ENCODE results near the gene XPO5. TPM values are rescaled to one million over a fixed set of nuclear protein-coding genes. Genes with fewer than 3 reads are reported as not detected.
A peak's percentile ranks its signal among the peaks of the same experiment; 100 is the strongest.

The XPO5 gene
- total and polyA plus RNA-seq, 10 donors = 7.1 to 33.1 (median 23.3) TPM

DNA sequence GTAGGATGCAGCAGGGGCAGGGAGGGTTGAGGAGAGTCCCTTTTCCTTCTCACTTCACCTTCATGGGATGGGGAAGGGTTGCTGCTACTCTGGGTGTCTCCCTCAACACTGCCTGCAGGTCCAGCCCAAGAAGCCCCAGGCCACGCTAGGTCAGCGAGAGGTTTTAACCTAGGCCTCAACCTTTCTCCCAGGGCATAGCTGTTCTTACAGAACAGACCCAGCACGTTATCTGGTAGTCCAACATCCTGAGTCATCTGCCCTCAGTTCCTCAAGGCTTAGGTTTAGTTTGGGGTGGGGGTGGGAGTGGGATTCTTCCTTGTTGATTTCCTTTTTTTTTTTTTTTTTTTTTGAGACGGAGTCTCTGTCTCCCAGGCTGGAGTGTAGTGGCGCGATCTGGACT, 81.5 kb downstream of the XPO5 start:
- no peaks in the 10 kb centered on the region for H3K9me3 ChIP-seq
- DNase-seq = no peak
- H3K27ac ChIP-seq = no peak overlapping the region
- no peak overlapping the region for H3K4me3 ChIP-seq
- intact Hi-C loops (cut with DNase I; ENCODE audit: low total_unique reads) = no loop called here
- 87 to 99% (median 92%) methylated on average over 5 to 6 of the region's 6 CpGs for WGBS, 5 donors
- no peak for TF ChIP-seq POLR2A (IDR thresholded peaks at IDR 0.05)
- TF ChIP-seq, protein P1, sequence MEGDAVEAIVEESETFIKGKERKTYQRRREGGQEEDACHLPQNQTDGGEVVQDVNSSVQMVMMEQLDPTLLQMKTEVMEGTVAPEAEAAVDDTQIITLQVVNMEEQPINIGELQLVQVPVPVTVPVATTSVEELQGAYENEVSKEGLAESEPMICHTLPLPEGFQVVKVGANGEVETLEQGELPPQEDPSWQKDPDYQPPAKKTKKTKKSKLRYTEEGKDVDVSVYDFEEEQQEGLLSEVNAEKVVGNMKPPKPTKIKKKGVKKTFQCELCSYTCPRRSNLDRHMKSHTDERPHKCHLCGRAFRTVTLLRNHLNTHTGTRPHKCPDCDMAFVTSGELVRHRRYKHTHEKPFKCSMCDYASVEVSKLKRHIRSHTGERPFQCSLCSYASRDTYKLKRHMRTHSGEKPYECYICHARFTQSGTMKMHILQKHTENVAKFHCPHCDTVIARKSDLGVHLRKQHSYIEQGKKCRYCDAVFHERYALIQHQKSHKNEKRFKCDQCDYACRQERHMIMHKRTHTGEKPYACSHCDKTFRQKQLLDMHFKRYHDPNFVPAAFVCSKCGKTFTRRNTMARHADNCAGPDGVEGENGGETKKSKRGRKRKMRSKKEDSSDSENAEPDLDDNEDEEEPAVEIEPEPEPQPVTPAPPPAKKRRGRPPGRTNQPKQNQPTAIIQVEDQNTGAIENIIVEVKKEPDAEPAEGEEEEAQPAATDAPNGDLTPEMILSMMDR (IDR thresholded peaks at IDR 0.05 in 8 of 11, conservative IDR thresholded peaks at IDR 0.05 in 3 of 11) = no peak
- no peak for TF ChIP-seq POLR2AphosphoS5 (IDR thresholded peaks at IDR 0.05)
- H3K36me3 ChIP-seq = peaks cover 0 to 45% (median 16%) of the 10 kb centered on the region in 6 donors
- H3K27me3 ChIP-seq (replicated peaks in 1 of 7) = no peaks in the 10 kb centered on the region
- peaks cover 0 to 23% (median 15%) of the 10 kb centered on the region in 6 donors for H3K4me1 ChIP-seq

- H3K27me3 ChIP-seq (replicated peaks in 1 of 7) = no peaks in the 10 kb centered on the region
- WGBS, 5 donors = 89 to 95% (median 94%) methylated on average over 7 of the region's 7 CpGs
- H3K36me3 ChIP-seq = peaks cover 0 to 40% (median 11%) of the 10 kb centered on the region in 6 donors
- peaks cover 0 to 20% (median 14%) of the 10 kb centered on the region in 6 donors for H3K4me1 ChIP-seq
- no peak for DNase-seq
- no peaks in the 10 kb centered on the region for H3K9me3 ChIP-seq
- H3K27ac ChIP-seq = no peak overlapping the region
- intact Hi-C loops (cut with DNase I; ENCODE audit: low total_unique reads) = no loop called here
- H3K4me3 ChIP-seq = no peak overlapping the region
- TF ChIP-seq, protein P1 (IDR thresholded peaks at IDR 0.05 in 8 of 11, conservative IDR thresholded peaks at IDR 0.05 in 3 of 11) = no peak
- TF ChIP-seq POLR2AphosphoS5 (IDR thresholded peaks at IDR 0.05) (no peak), POLR2A (IDR thresholded peaks at IDR 0.05) (no peak)
Observed at GRCh38 chr6:43493833-43494232, 82.0 kb downstream of the XPO5 start.

GRCh38 chr6:43493230-43493629, 82.6 kb downstream of the XPO5 start:
- Histone ChIP-seq H3K27me3 (replicated peaks in 1 of 7) (no peaks in the 10 kb centered on the region), H3K4me1 (peaks cover 0 to 20% (median 14%) of the 10 kb centered on the region in 6 donors), H3K4me3 (no peak overlapping the region), H3K9me3 (no peaks in the 10 kb centered on the region), H3K27ac (no peak overlapping the region), H3K36me3 (peaks cover 0 to 39% (median 6%) of the 10 kb centered on the region in 6 donors)
- intact Hi-C loops (cut with DNase I; ENCODE audit: low total_unique reads) = no loop called here
- no peak for DNase-seq
- WGBS, 5 donors = 83 to 94% (median 84%) methylated on average over 2 of the region's 2 CpGs
- TF ChIP-seq, protein P1 (IDR thresholded peaks at IDR 0.05 in 8 of 11, conservative IDR thresholded peaks at IDR 0.05 in 3 of 11) = no peak
- no peak for TF ChIP-seq POLR2AphosphoS5 (IDR thresholded peaks at IDR 0.05)
- no peak for TF ChIP-seq POLR2A (IDR thresholded peaks at IDR 0.05)

DNA sequence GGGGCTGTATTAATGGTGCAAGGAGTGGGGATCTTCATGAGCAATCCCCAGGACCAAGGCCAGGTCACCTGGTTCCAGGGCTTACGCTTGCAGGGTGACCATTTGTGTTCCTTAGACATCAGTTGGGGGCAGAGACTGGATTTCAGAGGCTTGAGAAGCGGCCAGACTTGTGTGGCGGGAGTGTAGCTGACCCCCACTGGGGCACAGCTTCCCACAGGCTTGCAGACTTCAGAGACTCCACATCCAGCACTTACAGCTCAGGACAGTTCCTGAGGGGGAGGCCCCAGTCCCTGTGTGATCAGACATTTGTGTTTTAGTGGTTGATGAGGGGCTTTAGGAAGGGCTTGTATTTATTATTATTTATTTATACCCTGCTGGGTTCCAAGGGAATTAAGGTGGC, 83.2 kb downstream of the XPO5 start:
- peak overlapping the region in 1 of 8 donors; percentile 9 for H3K27ac ChIP-seq
- TF ChIP-seq POLR2AphosphoS5 (IDR thresholded peaks at IDR 0.05) (no peak), POLR2A (IDR thresholded peaks at IDR 0.05) (no peak)
- TF ChIP-seq, protein P1 (IDR thresholded peaks at IDR 0.05 in 8 of 11, conservative IDR thresholded peaks at IDR 0.05 in 3 of 11) = no peak
- no peak for DNase-seq
- H3K36me3 ChIP-seq = peaks cover 0 to 36% (median 1%) of the 10 kb centered on the region in 6 donors
- H3K27me3 ChIP-seq (replicated peaks in 1 of 7) = no peaks in the 10 kb centered on the region
- WGBS, 5 donors = 80 to 89% (median 83%) methylated on average over 2 to 3 of the region's 3 CpGs
- intact Hi-C loops (cut with DNase I; ENCODE audit: low total_unique reads) = no loop called here
- peaks cover 0 to 20% (median 14%) of the 10 kb centered on the region in 6 donors for H3K4me1 ChIP-seq
- H3K4me3 ChIP-seq = no peak overlapping the region
- no peaks in the 10 kb centered on the region for H3K9me3 ChIP-seq
